Stimulated activated CD4-positive, alpha-beta T cell treated with anti-CD3 and anti-CD28 coated beads, Interleukin-4, amount 100 ng/mL, for 4 hours (primary cell): ENCODE measurements around the gene KAT14.
"Not testable (repeated sequence)": the region's sequence is repeated elsewhere in the genome, so short reads cannot be mapped to it uniquely, and the experiment has no call there.

Experiments used
- DNase-seq, 2 experiments: peaks; one replicate each; pipeline ENCODE4 v3.0.0-alpha.2; 2020

Gene KAT14, protein sequence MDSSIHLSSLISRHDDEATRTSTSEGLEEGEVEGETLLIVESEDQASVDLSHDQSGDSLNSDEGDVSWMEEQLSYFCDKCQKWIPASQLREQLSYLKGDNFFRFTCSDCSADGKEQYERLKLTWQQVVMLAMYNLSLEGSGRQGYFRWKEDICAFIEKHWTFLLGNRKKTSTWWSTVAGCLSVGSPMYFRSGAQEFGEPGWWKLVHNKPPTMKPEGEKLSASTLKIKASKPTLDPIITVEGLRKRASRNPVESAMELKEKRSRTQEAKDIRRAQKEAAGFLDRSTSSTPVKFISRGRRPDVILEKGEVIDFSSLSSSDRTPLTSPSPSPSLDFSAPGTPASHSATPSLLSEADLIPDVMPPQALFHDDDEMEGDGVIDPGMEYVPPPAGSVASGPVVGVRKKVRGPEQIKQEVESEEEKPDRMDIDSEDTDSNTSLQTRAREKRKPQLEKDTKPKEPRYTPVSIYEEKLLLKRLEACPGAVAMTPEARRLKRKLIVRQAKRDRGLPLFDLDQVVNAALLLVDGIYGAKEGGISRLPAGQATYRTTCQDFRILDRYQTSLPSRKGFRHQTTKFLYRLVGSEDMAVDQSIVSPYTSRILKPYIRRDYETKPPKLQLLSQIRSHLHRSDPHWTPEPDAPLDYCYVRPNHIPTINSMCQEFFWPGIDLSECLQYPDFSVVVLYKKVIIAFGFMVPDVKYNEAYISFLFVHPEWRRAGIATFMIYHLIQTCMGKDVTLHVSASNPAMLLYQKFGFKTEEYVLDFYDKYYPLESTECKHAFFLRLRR

DNA sequence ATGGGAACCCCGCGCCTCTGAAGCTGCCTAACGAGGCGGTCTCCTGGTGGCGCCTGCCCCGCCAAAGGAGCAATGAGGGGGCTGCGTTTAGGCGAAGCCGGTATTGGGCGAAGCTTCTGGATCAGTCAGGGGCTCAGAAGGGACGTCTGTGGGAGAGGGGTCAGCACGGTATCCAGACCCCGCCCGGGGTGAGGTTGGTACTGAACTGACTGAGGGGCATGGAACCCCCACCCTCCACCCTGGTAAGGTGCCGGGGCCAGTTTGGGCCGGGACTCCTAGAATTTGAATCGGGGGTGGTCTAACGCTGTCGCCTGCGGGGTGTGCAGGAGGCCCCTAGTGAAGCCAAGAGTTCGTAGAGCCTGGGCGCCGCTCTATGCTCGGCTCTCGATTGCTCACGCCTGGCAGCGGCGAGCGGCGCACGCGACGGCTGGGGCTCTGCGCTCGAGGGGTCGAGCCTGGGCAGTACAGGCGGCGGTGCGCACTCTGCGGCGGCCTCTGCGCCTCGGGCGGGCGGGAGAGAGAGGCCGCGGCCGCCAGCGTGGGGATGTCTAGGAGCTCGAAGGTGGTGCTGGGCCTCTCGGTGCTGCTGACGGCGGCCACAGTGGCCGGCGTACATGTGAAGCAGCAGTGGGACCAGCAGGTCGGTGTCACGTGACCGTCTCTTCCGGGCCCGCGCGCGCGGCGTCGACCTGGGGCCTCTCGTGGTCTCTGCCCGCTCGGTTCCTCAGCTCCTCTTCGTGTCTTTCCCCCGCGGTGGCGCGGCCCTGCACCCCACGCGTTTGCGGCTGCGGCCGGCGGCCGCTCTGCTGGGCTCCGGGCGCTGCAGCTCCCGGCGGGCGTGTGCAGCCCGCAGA lies at the start of gene KAT14, which contains the start of gene PET117:
Gene KAT14 (plus strand): TSS at position 452 of the 854 bp plus-strand sequence. CDS start 4,798 bp downstream, outside the sequence.
Gene PET117 (plus strand): TSS at position 452 of the 854 bp plus-strand sequence. CDS start 93 bp downstream, at position 545.
- DNase-seq = peak; percentile 87 to 93

DNA sequence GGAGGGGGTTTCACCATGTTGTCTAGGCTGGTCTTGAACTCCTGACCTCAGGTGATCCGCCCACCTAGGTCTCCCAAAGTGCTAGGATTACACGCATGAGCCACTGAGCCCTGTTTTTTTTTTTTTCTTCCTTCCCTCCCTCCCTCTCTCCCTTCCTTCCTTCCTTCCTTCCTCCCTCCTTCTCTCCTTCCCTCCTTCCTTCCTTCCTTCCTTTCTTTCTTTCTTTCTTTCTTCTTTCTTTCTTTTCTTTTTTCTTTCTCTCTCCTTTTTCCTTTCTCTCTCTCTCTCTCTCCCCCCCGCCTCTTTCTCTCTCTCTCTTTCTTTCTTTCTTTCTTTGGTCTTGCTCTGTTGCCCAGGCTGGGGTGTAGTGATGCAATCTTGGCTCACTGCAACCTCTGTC lies 49.4 kb upstream of the KAT14 start:
- DNase-seq = not testable (repeated sequence)

DNA sequence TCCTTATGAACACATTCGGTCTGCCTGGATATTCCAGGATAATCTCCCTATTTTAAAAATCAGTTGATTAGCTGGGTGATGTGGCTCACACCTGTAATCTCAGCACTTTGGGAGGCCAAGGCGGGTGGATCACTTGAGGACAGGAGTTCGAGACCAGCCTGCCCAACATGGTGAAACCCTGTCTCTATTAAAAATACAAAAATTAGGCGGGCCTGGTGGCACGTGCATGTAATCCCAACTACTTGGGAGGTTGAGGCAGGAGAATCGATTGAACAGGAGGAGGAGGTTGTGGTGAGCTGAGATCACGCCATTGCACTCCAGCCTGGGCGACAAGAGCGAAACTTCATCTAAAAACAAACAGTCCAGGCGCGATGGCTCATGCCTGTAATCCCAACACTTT lies 48.8 kb upstream of the KAT14 start:
- not testable (repeated sequence) for DNase-seq

DNA sequence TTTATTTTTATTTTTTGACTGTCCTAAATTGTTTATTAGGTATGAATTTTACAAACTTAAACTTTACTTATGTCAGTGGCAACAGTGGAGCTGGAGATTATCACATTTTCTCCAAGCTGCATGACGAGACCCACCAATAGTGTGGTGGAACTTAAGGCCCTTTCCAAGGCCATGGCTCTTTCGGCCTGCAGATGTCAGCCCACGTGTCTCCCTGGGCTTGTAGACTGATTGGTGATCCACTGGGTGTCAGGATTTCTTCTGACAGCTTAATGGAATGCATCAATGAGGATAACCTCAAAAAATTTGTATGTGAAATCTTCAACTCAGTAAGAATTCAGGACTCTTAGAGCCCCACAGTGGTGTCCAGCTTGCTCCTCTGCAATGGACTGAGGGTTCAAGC lies 47.6 kb upstream of the KAT14 start:
- no peak for DNase-seq

DNA sequence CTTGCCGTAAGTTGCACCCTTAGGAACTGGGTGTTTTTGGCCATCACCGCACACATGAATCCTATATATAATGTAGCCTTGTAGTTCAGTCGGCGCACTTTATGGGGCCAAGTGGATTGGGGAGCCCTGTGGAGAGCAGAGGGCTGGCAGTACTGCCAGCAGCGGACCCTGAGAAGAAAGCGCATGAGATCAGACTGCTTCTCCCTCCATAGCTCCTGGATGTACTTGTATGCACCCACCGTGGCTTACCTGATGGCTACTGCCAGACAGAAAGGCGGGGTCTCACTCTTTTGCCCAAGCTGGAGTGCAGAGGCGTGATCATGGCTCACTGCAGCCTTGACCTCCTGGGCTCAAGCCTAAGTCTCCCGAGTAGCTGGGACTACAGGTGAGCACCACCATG lies 47.2 kb upstream of the KAT14 start:
- DNase-seq = no peak

DNA sequence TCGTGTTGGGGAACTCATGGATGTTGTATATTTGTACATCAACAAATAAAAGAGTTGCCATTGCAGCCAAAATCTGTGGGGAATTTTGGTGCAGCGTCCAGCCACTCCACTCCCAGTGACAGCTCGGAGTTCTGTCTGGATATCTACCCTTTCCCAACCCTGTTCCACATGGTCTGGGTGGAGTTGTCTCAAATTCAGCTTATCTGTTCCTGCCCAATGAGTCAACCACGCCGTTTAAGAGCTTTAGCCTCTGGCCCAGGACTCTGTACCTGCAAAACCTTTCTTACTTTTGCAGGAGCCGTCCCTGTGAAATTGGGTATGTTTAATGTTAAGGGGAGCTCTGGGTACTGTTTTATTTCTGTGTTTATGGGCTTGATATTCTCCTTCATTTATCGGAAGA lies 46.0 kb upstream of the KAT14 start:
- DNase-seq = no peak

DNA sequence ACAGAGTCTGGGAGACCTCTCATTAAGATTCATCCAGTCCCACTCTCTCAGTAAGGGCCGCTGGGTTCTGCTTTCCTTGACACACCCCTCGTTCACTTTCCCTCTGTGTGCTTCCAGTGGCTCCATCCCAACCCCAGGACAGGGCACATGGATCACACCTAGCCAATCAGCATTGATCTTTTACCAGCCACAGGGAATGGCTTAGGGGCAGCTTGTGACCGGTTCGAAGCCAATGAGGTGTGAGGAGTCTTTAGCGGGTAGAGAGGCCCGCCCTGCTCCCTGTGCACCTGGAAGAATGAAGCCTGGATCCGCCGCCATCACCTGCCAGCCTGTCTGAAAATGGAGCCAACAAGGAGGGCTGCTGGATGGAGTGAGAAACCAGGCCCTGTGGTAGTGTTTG lies 44.8 kb upstream of the KAT14 start:
- no peak for DNase-seq

DNA sequence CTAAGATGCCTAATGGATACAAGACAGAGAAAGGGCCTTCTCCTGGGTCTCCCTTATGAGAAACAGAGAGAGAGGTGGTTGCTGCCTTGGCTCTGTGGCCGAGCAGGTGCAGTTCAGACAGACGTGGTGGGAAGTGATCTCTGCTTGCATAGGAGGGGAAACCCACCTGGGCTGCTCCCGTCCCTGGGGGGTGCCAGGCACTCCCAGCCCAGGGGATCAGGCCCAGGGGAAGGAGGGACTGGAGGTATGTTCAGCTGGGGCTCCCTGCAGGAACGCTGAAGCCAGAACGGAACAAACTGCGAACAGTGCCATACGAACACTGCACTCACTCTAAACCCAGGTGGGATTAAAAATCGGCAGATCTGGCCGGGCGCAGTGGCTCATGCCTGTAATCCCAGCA lies 44.3 kb upstream of the KAT14 start:
- no peak for DNase-seq

DNA sequence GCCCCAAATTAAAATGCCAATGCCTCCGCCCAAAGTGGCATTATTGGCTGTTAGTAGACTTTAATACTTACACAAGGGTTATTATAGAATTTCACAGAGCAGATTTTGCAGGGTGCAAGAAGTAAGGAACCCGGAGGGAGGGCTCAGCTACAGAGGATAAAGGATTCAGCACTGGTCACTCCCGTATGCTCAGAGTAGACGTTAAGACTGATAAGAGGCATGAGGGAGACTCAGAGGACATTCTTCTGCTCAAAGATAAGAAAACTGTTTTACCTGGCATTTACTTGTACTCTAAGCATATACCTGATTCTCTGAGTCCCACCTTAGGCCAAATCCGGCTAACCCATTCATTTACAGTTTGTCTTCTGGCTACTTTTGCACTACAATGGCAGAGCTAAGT lies 43.5 kb upstream of the KAT14 start:
- no peak for DNase-seq

DNA sequence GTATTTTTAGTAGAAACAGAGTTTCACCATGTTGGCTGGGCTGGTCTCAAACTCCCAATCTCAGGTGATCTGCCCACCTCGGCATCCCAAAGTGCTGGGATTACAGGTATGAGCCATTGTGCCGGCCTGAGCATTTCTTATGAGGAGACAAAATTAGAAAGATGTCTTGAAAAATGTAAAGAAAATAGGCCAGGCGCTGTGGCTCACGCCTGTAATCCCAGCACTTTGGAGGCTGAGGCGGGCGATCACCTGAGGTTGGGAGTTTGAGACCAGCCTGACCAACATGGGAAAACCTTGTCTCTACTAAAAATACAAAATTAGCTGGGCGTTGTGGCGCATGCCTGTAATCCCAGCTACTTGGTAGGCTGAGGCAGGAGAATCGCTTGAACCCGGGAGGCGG lies 37.1 kb upstream of the KAT14 start:
- not testable (repeated sequence) for DNase-seq

DNA sequence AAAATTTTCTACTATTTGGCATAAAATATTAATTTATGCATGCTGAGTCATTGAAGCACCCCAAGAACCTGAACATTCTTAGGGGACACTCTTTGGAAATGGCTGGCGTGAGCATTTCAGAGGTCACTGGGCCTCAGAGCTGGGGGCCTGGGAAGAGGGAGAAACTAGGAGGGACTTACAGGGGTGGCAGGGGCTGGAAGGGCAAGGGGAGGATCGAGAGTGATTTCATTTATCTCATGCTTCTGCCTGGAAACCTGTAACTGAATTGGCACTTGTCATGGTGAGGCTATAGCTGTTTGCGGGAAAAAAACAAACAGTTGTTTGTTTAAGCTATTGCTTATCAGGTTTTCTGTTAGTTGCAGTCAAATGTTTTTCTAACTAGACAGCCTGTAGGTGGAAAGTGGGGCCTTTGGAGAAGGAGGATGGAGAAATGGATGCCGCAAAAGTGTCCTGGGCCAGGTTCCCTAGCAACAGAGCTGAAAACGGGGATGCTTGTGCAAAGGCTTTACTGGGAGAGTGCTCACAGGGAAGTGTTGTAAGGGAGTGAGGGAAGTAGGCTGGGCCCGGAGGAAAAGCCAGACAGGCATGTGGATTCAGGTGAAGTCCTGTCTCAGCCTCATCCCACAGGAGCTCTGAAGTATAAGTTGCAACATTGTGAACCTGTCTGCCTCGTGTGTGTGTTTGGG lies 36.4 kb upstream of the KAT14 start:
- no peak for DNase-seq

DNA sequence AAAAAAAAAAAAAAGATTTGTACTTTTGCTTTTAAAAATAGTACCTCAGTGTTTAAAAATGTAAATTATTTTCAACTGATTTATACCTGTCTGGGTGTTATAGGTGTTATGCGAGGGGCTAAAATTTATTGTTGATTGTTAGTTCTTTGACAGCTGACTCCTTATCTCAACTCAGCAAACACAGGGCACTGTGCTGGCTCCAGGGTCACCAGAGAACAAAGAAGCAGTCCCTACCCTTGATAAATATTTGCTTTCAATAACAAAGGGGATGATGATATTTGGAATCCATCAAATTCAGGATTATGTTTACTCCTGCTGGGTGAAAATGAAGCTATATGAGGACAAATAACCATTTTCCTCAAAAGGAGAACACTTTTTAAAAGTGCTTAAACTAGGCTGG lies 34.2 kb upstream of the KAT14 start:
- DNase-seq = no peak

DNA sequence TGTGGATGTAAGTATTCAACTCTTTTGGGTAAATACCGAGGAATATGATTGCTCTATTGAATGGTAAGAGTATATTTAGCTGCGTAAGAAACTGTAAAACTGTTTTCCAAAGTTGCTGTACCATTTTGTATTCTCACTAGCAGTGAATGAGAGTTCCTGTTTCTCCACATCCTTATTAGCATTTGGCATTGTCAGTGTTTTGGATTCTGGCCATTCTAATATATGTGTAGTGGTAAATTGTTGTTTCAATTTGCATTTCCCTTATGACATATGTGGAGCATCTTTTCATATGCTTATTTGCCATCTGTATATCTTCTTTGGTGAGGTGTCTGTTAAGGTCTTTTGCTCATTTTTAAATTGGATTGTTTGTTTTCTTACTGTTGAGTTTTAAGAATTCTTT lies 29.3 kb upstream of the KAT14 start:
- no peak for DNase-seq

DNA sequence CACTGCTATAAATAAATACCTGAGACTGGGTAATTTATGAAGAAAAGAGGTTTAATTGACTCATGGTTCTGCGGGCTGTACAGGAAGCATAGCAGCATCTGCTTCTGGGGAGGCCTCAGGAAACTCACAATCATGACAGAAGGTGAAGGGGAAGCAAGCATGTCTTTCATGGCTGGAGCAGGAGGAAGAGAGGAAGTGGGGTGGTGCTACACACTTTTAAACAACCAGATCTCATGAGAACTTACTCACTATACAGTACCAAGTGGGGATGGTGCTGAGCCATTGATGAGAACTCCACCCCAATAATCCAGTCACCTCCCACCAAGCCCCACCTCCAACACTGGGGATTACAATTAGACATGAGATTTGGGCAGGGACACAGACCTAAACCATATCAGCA lies 9.1 kb upstream of the KAT14 start:
- not testable (repeated sequence) for DNase-seq

DNA sequence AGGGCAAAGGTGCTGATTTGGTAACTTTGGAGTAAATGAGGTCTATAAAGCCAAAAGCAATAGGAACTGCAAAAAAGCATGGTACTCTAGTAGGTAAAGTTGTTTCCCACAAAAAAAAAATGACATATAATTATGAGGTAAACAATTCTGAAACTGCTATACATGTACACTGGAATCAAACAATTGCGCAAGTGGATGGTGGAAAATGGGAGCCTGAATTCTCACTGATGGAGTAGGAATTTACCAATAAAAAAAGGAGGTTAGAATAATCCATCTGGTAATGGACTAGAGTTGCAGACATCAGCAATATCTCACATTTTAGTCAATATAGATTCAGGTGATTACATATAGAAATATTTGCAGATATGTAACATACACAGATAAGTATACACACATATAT lies 5.0 kb upstream of the KAT14 start:
- DNase-seq = no peak

DNA sequence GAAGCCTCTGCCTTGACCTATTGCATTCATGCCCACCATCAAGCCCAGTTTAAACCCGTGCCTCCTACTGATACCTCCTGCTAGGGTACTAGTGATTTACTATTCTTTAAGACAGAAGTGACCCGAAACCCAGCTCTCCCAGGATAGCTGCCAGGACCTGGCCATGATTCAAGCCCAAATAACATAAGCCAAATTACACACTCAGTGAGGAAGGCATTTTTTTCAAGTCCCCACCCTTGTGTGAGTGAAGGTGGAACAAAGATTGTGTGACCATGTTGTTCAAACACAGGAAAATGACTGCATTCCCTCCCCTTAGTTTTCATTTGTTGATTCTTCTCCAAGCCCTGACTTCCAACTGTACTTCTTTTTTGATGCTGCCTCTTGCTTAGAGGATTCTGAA lies 3.7 kb upstream of the KAT14 start:
- no peak for DNase-seq

DNA sequence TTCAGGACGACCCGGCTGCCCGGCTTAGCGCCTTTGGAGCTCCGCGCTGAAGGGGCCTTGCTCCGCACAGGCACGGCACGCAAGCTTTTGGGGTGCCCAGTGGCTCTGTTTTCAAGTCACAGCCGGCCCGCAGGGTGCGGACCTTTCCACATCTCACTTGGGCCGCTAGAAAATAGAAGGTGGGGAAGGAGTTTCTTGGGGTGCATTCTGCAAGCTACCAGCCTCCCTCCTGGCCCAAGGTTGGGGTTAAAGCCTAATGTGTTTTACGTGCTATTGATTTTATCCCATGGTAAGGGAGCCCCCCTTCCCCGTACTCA lies 561 bp downstream of the KAT14 start:
- no peak for DNase-seq

DNA sequence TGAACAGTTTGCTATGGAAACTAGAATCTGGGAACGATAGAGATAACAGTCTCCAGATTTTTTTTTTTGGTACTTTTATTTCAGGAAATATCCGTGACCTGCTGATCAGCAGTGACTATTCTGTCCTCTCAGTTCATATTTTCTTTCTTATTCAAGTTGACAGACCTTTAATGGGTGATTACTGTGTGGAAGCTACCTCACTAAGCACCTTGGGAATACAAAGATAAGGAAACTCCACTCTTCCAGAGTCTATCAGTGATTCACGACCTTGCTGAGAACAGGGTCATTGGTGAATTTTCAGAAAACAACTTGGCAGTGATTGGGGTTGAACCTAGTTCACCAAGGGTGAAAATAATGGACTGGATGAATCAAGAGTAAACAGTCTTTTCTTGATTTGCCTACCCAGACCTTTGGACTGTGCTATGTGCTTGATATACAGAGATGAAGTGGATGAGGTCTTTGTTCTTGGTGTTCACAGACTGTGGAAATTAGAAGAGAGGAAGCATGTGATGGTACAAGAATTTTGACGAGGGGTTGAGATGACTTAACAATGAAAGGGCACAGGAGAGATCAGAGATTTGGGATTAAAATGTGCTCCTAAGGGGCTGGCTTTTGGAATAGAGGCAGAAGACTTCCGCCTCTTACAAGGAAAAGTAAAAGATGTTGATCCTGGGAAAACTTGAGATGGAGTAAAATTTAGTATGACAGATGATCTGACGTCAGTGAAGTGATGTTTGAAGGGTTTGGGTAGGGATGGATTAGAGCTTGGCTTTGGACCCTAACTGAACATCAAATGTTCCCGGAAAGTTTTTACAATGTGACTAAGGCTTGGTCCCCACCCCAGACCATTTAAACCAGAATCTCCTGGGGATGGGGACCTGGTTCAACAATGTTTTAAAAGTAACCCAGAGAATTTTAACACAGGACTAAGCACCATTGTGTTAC lies 1.2 kb downstream of the KAT14 start:
- DNase-seq = no peak

DNA sequence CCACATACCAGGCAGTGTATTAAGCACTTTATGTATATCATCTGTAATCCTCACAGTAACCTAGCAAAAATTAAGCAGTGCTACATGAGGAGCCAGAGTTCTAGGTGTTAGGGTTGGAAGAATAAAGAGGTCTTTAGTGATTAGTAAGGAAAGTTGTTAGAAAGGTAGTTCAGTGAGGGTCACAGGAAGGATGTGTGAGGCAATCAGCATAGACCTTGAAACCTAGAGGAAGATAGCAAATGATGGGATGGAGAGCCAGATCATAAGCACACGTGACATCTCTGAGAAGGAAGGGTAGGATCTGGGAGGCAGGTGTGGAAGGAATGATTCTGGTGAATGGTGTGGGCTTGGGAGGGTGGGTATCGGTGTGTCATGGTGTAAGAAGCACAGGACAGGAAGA lies 2.2 kb downstream of the KAT14 start:
- no peak for DNase-seq

DNA sequence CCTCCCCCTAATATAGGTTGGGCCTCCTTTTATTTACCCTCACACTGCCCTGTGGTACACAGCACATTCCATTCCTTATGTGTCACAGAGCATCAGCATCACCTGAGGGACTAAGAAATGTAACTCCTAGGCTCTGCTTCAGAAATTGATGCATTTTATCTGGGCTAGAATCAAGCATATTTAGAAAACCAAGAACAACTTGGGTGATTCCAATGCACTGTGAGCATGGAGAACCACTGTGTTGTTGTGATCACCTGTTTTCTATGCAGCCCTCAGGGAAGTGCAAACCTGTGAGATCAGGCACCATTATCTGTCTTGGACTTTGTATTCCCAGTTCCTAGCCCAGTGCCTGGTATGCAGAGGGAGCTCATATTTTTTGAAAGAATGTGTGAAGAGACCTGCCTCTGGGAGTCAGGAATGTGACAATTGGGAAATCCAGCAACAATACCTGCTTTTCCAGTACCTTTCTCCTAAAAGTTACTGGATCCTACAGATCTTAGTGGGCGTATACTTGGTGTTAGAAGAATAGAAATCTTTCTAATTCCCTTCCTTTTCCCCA lies 7.0 kb downstream of the KAT14 start:
- DNase-seq = no peak

DNA sequence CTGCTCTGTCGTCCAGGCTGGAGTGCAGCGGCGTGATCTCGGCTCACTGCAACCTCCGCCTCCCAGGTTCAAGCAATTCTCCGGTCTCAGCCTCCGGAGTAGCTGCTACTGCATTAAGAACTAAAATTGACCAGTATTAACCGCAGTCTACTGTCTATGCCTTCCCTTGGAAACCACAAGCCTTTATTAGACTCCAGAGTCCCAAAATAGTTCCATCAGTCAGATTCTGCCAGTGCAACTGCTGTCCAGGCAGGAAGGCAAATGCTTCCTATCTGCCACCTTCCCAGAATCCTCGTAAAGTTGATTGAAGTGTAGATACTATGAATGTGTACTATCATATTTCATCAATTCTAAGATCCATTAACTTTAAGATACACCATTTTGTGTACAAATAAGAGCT lies 16.7 kb downstream of the KAT14 start:
- DNase-seq = no peak
